WTC11 (cell line): ENCODE measurements around the gene RAD9A.

Experiments
- NR3C1 ChIP-seq: sonication (generic); formaldehyde crosslinking; conservative IDR thresholded peaks from 2 replicates; pipeline ENCODE4 v1.8.1; 2023; ENCODE audit warnings: low read depth, mild to moderate bottlenecking, missing genetic modification reagents
- TP53 ChIP-seq: sonication (generic); formaldehyde crosslinking; IDR thresholded peaks from 2 replicates; pipeline ENCODE4 v1.8.1; 2023; ENCODE audit warnings: mild to moderate bottlenecking, missing genetic modification reagents
- ZNF121 ChIP-seq: sonication (generic); formaldehyde crosslinking; IDR thresholded peaks from 2 replicates; pipeline ENCODE4 v1.8.0; 2023; ENCODE audit warnings: missing genetic modification reagents
- ZNF423 ChIP-seq: fragments of 250-450 bp; sonication (Bioruptor Pico); IDR thresholded peaks from 2 replicates; pipeline ENCODE4 v2.1.2; 2022; ENCODE audit warnings: mild to moderate bottlenecking, moderate library complexity
- TF ChIP-seq, protein P1 (sequence below): fragments of 200-600 bp; IDR thresholded peaks from 2 replicates; pipeline ENCODE4 v1.8.0; 2022; ENCODE audit warnings: antibody characterized with exemption
- TF ChIP-seq, protein P2 (sequence below): sonication (generic); formaldehyde crosslinking; IDR thresholded peaks from 2 replicates; pipeline ENCODE4 v1.8.0; 2022; ENCODE audit warnings: mild to moderate bottlenecking, missing genetic modification reagents
- TF ChIP-seq, protein P3 (sequence below): fragments of 250-450 bp; sonication (Bioruptor Pico); IDR thresholded peaks from 2 replicates; pipeline ENCODE4 v1.8.0; 2021; ENCODE audit warnings: mild to moderate bottlenecking
- TF ChIP-seq, protein P4 (sequence below): sonication (generic); formaldehyde crosslinking; IDR thresholded peaks from 2 replicates; pipeline ENCODE4 v1.8.1; 2022; ENCODE audit warnings: mild to moderate bottlenecking, missing genetic modification reagents, moderate library complexity, borderline replicate concordance

DNA sequence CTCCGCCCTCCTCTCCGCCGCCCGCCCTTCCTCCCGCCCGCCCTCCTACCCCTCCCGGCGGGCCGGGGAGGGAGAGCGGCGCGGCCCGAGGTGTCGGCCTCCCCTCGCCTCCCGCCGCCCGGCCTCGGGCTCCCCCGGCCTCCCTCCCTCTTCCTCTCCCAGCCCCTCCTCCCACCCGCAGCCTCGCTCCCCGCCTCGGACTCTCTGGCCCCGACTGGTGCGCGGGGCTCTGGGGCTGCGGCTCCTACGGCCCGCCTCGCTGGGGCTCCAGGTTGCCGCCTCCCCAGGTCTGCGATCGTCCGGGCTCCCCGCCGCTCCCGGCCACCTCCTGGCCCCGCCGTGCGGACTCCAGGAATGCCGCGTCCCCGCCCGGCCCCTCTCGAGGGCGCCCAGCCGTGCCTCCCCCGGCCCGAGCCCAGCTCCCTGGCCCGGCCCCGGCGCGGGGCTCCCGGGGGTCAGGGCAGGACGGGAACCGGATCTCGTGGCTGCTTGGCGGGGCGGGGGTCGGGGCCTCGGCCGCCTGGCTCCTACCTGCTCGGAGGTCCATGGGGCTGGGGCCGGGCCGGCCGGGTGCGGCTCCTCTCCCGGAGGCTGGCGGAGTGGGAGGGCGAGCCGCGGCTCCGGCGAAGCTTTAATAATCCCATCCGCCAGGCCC lies 18.7 kb upstream of the RAD9A start, which contains the start of gene CLCF1:
- TF ChIP-seq, protein P1, sequence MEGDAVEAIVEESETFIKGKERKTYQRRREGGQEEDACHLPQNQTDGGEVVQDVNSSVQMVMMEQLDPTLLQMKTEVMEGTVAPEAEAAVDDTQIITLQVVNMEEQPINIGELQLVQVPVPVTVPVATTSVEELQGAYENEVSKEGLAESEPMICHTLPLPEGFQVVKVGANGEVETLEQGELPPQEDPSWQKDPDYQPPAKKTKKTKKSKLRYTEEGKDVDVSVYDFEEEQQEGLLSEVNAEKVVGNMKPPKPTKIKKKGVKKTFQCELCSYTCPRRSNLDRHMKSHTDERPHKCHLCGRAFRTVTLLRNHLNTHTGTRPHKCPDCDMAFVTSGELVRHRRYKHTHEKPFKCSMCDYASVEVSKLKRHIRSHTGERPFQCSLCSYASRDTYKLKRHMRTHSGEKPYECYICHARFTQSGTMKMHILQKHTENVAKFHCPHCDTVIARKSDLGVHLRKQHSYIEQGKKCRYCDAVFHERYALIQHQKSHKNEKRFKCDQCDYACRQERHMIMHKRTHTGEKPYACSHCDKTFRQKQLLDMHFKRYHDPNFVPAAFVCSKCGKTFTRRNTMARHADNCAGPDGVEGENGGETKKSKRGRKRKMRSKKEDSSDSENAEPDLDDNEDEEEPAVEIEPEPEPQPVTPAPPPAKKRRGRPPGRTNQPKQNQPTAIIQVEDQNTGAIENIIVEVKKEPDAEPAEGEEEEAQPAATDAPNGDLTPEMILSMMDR = no peak
- TF ChIP-seq NR3C1 (CRISPR knock-in tag) = no peak
- TF ChIP-seq, protein P2, sequence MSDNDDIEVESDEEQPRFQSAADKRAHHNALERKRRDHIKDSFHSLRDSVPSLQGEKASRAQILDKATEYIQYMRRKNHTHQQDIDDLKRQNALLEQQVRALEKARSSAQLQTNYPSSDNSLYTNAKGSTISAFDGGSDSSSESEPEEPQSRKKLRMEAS (CRISPR knock-in tag) = no peak
- TF ChIP-seq, protein P3, sequence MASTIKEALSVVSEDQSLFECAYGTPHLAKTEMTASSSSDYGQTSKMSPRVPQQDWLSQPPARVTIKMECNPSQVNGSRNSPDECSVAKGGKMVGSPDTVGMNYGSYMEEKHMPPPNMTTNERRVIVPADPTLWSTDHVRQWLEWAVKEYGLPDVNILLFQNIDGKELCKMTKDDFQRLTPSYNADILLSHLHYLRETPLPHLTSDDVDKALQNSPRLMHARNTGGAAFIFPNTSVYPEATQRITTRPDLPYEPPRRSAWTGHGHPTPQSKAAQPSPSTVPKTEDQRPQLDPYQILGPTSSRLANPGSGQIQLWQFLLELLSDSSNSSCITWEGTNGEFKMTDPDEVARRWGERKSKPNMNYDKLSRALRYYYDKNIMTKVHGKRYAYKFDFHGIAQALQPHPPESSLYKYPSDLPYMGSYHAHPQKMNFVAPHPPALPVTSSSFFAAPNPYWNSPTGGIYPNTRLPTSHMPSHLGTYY (CRISPR knock-in tag) = no peak
- TF ChIP-seq TP53 (CRISPR knock-in tag) = no peak
- TF ChIP-seq, protein P4, sequence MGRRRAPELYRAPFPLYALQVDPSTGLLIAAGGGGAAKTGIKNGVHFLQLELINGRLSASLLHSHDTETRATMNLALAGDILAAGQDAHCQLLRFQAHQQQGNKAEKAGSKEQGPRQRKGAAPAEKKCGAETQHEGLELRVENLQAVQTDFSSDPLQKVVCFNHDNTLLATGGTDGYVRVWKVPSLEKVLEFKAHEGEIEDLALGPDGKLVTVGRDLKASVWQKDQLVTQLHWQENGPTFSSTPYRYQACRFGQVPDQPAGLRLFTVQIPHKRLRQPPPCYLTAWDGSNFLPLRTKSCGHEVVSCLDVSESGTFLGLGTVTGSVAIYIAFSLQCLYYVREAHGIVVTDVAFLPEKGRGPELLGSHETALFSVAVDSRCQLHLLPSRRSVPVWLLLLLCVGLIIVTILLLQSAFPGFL (CRISPR knock-in tag) = no peak
- no peak for TF ChIP-seq ZNF121
- peak; percentile 19; the same call in 1 of the 2 replicates for TF ChIP-seq ZNF423 (CRISPR knock-in tag)
